ENCODE data around the gene PEMT.

DNA sequence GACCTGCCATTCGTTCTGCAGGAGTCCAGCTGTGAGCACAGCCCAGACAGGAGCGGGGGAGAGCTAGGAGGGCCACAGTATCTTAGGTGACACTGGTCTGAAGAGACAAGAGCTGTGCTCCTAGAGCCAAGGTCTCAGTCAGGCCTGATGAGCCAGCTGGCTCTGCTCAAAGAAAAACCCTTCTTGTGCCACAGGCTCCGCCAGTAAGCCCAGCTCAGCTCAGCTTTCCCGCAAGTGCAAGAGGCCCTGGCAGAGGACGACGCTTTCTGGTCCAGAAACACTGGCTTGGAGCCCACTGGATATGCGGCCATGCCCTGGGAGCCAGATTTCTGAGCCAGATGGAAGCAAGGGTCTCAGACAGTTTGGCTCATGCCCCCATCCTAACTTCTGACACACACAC is 23.9 kb downstream of the PEMT start:
- no peak for TF ChIP-seq EZH2phosphoT487 (IDR thresholded peaks at IDR 0.05; ENCODE audit: unreplicated experiment)
- no peak for TF ChIP-seq CTCF (conservative IDR thresholded peaks at IDR 0.05; ENCODE audit: low read depth in 2 of 2)
- no peak for TF ChIP-seq POLR2AphosphoS5 (IDR thresholded peaks at IDR 0.05; ENCODE audit: low read depth)
- no peak for TF ChIP-seq EZH2 (IDR thresholded peaks at IDR 0.05; ENCODE audit: low read depth, unreplicated experiment)
- no peak for TF ChIP-seq NANOG (IDR thresholded peaks at IDR 0.05; ENCODE audit: borderline replicate concordance)
- TF ChIP-seq ZNF462 (CRISPR knock-in tag; IDR thresholded peaks at IDR 0.05): no peak
- TF ChIP-seq STAT1 (IDR thresholded peaks at IDR 0.05; ENCODE audit: unreplicated experiment): no peak
- TF ChIP-seq JUNB (IDR thresholded peaks at IDR 0.05; ENCODE audit: unreplicated experiment): no peak
- no peak for TF ChIP-seq ZNF114 (CRISPR knock-in tag; IDR thresholded peaks at IDR 0.05)
